ENCODE results near the gene CBFB.

CBFB gene

GRCh38 chr16:67144943-67145342, 116.0 kb downstream of the CBFB start:
- no peak for DNase-seq (ENCODE audit: low read depth)
- Histone ChIP-seq H3K4me1 (ENCODE audit: control insufficient read depth, insufficient read depth, low read length) (peaks cover 8% of the 10 kb centered on the region), H3K9ac (ENCODE audit: low read length) (no peak overlapping the region), H3K27me3 (replicated peaks; ENCODE audit: control insufficient read depth, insufficient read depth, low read length) (no peaks in the 10 kb centered on the region), H3K4me3 (ENCODE audit: low read length) (no peak overlapping the region), H3K9me3 (ENCODE audit: control insufficient read depth, low read length) (no peaks in the 10 kb centered on the region), H3K36me3 (ENCODE audit: control insufficient read depth, insufficient read depth, low read length, severe bottlenecking) (peaks cover 83% of the 10 kb centered on the region)

DNA sequence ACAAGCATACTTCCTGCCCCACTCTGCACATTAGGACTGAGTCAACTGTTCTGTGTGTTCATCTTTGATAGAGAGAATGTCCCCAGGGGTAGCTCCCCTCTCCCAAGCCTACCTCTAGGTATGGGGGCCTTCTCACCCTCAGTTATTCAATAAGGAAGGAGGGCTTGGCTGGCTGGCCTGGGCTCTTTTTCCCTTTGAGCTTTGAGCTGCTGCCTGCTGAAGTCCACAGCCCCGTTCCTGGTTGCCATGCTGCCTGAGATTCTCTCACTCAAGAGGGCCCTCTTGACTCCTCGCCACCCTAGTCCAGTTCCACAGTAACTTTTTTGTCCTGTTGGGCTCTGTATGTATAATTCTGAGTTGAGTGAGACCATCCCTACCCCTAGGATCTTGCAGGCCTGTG, 116.8 kb downstream of the CBFB start:
- H3K9ac ChIP-seq (ENCODE audit: low read length), result peak overlapping the region; percentile 15
- no peak overlapping the region for H3K4me3 ChIP-seq (ENCODE audit: low read length)
- no peak for DNase-seq (ENCODE audit: low read depth)
- H3K36me3 ChIP-seq (ENCODE audit: control insufficient read depth, insufficient read depth, low read length, severe bottlenecking), result peaks cover 75% of the 10 kb centered on the region
- H3K9me3 ChIP-seq (ENCODE audit: control insufficient read depth, low read length), result no peaks in the 10 kb centered on the region
- H3K27me3 ChIP-seq (replicated peaks; ENCODE audit: control insufficient read depth, insufficient read depth, low read length), result no peaks in the 10 kb centered on the region
- H3K4me1 ChIP-seq (ENCODE audit: control insufficient read depth, insufficient read depth, low read length), result peaks cover 8% of the 10 kb centered on the region

DNA sequence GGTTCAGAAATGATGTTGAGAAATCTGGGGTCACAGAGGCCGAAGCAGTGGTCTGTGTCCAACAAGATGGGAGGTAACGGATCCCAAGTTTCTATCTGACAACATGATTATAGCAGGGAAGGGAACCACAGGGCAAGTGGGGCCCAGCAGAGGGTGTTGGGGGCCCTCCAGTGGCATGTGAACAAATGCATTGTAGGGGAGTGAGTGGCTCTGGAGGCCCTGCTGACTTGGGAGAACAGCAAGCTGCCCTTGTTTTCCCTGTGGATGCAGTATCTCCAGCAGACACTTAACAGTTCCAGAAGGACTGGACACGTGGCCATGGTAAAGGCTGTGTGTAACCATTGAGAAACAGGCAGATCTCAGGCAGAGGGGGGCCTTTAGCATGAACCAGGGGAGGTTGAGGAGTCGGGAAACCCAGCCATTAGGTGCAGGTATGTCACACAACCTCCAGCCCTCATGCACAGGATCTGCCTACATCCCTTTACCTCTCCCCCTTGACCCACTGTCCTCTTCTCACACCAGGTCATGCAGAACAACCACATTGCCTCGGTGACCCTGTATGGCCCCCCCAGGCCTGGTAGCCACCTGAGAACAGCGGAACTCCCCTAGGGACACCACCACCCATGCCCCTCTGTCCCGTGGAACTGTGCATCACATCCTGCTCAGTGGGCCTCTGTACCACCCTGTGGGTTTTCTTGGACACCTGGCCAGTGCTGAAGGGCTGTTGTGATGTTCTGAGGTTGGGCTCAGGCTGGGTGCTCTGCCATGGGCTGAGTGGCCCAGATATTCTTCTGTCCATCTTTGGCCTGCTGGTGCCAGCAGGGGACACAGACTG, 117.8 kb downstream of the CBFB start:
- H3K27me3 ChIP-seq (replicated peaks; ENCODE audit: control insufficient read depth, insufficient read depth, low read length), result no peaks in the 10 kb centered on the region
- peaks cover 12% of the 10 kb centered on the region for H3K4me1 ChIP-seq (ENCODE audit: control insufficient read depth, insufficient read depth, low read length)
- H3K9ac ChIP-seq (ENCODE audit: low read length), result no peak overlapping the region
- DNase-seq (ENCODE audit: low read depth), result peak; percentile 18
- no peaks in the 10 kb centered on the region for H3K9me3 ChIP-seq (ENCODE audit: control insufficient read depth, low read length)
- no peak overlapping the region for H3K4me3 ChIP-seq (ENCODE audit: low read length)
- H3K36me3 ChIP-seq (ENCODE audit: control insufficient read depth, insufficient read depth, low read length, severe bottlenecking), result peaks cover 65% of the 10 kb centered on the region

DNA sequence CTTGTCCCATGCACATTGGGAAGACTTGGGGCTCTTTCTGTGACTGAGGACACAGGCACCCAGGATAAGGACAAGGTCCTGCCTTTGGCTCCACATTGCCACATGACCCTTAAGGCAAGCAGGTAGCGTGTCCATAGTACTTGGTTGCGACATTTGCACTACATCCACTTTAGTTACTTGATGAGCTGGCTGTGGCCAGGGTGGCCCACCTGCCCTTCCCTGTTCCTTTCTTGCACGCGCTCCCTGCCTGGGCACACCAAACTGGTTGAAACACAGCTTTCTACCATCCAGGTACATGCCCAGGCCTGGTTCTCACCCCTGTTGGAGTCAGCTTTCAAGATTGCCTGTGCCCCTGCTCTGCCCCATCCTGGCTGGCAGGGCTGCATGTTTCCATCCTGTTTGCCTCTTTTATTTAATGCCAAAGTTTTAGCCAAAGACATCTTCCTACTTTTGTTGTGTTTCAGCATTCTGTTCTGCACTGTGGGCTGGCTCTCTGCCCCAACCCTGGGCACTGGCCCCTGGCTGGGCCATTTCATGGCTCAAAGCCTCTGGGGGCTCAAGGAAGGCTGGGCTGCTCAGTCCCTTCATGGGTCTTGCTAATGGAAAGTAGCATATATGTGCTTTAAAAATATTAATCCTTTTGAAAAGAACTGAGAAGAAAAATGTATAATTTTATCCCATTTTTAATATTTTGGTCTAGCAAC, 118.6 kb downstream of the CBFB start:
- Histone ChIP-seq H3K27me3 (replicated peaks; ENCODE audit: control insufficient read depth, insufficient read depth, low read length) (no peaks in the 10 kb centered on the region), H3K4me1 (ENCODE audit: control insufficient read depth, insufficient read depth, low read length) (peaks cover 12% of the 10 kb centered on the region), H3K9ac (ENCODE audit: low read length) (no peak overlapping the region), H3K4me3 (ENCODE audit: low read length) (no peak overlapping the region), H3K36me3 (ENCODE audit: control insufficient read depth, insufficient read depth, low read length, severe bottlenecking) (peaks cover 57% of the 10 kb centered on the region), H3K9me3 (ENCODE audit: control insufficient read depth, low read length) (no peaks in the 10 kb centered on the region)
- DNase-seq (ENCODE audit: low read depth), result no peak

- Histone ChIP-seq H3K4me1 (ENCODE audit: control insufficient read depth, insufficient read depth, low read length) (peaks cover 12% of the 10 kb centered on the region), H3K36me3 (ENCODE audit: control insufficient read depth, insufficient read depth, low read length, severe bottlenecking) (peaks cover 51% of the 10 kb centered on the region), H3K27me3 (replicated peaks; ENCODE audit: control insufficient read depth, insufficient read depth, low read length) (no peaks in the 10 kb centered on the region), H3K9me3 (ENCODE audit: control insufficient read depth, low read length) (no peaks in the 10 kb centered on the region), H3K9ac (ENCODE audit: low read length) (no peak overlapping the region), H3K4me3 (ENCODE audit: low read length) (no peak overlapping the region)
- DNase-seq (ENCODE audit: low read depth), result no peak
Measured at GRCh38 chr16:67148221-67148620, 119.3 kb downstream of the CBFB start.

DNA sequence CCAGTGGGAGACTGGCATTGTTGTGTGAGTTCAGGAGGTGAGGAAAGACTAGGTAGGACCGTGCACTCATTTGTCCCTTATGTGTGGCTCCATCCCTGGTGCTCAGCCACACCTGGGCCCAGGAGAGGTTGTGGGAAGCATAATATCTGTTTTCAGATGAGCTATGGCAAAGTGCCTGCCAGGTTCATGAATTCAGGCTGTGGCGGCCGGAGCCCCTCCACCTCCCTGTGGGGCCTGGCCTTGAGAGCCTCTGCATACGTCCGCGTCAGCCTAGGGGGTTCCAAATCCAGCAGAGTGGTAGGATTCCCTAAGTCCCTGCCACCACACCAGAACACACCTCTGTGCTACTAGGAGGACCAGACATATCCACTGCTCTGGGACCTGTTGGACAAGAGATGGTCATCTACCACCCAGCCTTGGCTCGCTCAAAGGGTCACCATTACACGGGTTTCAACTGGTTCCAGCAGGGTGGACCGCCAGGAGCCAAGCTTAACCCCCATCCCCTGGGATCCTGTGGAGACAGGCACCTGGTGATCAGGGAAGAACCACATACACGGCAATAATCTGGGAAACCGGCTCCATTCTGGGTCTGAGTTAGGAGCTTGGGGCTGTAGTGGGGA, 119.8 kb downstream of the CBFB start:
- no peak overlapping the region for H3K4me3 ChIP-seq (ENCODE audit: low read length)
- H3K27me3 ChIP-seq (replicated peaks; ENCODE audit: control insufficient read depth, insufficient read depth, low read length), result no peaks in the 10 kb centered on the region
- H3K9me3 ChIP-seq (ENCODE audit: control insufficient read depth, low read length), result no peaks in the 10 kb centered on the region
- DNase-seq (ENCODE audit: low read depth), result no peak
- peaks cover 12% of the 10 kb centered on the region for H3K4me1 ChIP-seq (ENCODE audit: control insufficient read depth, insufficient read depth, low read length)
- H3K36me3 ChIP-seq (ENCODE audit: control insufficient read depth, insufficient read depth, low read length, severe bottlenecking), result peaks cover 47% of the 10 kb centered on the region
- no peak overlapping the region for H3K9ac ChIP-seq (ENCODE audit: low read length)

DNA sequence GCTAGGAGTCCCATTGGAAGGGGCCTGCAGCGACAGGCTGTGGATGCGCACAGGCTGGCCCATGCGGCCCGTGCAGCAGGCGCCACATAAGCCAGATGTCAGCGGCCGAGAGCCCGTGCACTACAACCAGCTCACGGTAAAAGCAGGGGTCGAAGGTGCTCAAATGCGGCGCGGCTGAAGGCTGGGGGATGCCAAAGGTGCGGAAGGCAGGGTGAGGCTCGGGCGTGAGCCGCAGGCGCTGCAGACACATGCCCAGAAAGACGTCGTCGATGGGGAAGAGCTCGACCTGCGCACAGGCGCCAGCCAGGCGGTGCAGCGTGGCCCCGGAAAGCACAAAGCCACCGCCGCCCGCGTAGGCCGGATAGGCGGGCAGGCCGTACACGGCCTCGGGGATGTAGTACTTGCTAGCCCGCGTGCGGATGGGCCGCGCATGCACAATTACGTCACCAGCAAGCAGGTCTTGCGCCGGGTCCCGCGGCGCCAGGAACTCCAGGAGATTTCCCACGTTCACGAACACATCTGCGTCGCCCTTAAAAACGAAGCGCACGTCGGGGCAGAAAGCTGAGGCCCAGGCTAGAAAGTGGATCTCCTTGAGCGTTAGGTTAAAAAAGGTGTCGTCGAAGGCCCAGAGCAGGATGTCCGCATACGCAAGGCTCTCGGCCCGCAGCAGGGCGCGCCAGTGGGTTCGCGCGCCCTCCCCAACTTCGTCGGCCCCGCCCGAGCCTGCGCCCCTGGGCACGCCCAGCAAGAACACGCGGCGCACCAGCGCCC, 120.5 kb downstream of the CBFB start:
- Histone ChIP-seq H3K27me3 (replicated peaks; ENCODE audit: control insufficient read depth, insufficient read depth, low read length) (no peaks in the 10 kb centered on the region), H3K4me1 (ENCODE audit: control insufficient read depth, insufficient read depth, low read length) (peaks cover 12% of the 10 kb centered on the region), H3K36me3 (ENCODE audit: control insufficient read depth, insufficient read depth, low read length, severe bottlenecking) (peaks cover 40% of the 10 kb centered on the region), H3K9me3 (ENCODE audit: control insufficient read depth, low read length) (no peaks in the 10 kb centered on the region), H3K4me3 (ENCODE audit: low read length) (peak overlapping the region; percentile 85), H3K9ac (ENCODE audit: low read length) (peak overlapping the region; percentile 91)
- no peak for DNase-seq (ENCODE audit: low read depth)

DNA sequence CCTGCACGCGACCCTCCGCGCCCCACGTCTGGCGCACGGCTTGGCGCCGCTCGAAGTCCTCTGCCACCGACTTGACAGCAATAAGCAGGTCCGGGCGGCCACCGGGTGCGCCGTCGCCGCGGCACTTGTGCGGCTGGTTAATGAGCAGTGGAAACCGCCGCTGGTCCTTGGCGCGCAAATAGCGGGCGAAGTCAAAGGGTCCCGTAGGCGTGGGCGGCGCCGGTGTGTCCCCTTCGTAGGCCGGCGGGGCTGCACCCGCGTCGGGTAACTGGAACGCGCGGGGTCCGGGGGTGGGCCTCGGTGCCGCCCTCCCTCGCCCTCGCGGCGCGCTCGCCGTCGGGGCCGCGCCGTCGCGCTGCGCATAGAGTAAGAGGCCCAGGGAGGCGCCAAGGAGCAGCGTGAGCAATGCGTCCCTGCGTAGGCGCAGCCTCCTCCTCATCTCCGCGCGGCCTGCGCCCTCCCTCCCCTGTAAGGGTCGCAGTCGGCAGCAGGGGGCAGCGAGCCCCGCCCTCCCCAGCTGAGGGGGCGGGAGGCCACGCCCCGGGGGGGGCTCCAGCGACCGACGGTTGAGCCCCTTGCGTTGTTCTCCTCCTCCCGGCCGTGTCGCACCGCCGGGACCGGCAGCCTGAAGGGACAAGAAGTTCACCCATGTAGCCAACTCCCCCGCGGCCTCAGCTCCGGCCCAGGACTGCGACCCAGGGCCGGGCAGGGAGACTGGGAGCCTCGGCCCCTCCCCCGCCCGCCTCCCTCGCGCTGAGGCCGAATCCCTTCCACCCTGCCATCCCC, 121.3 kb downstream of the CBFB start:
- Histone ChIP-seq H3K36me3 (ENCODE audit: control insufficient read depth, insufficient read depth, low read length, severe bottlenecking) (peaks cover 32% of the 10 kb centered on the region), H3K4me1 (ENCODE audit: control insufficient read depth, insufficient read depth, low read length) (peaks cover 12% of the 10 kb centered on the region), H3K4me3 (ENCODE audit: low read length) (peak overlapping the region; percentile 85), H3K27me3 (replicated peaks; ENCODE audit: control insufficient read depth, insufficient read depth, low read length) (no peaks in the 10 kb centered on the region), H3K9me3 (ENCODE audit: control insufficient read depth, low read length) (no peaks in the 10 kb centered on the region), H3K9ac (ENCODE audit: low read length) (peak overlapping the region; percentile 91)
- DNase-seq (ENCODE audit: low read depth), result peak; percentile 57

Measured in adipocyte (in vitro differentiated cells).